GM19035 (cell line): ENCODE results near the gene MEIS2.
"Not testable (repeated sequence)": the region's sequence is repeated elsewhere in the genome, so short reads cannot be mapped to it uniquely, and the experiment has no call there.

Experiments
- ATAC-seq: cut with Tn5 transposase; IDR thresholded peaks from one replicate; pipeline ENCODE4 v1.9.1; 2021; ENCODE audit not compliant: unreplicated experiment

Gene MEIS2

GRCh38 chr15:37010595-37010994 lies 89.8 kb downstream of the MEIS2 start:
- ATAC-seq: no peak

DNA sequence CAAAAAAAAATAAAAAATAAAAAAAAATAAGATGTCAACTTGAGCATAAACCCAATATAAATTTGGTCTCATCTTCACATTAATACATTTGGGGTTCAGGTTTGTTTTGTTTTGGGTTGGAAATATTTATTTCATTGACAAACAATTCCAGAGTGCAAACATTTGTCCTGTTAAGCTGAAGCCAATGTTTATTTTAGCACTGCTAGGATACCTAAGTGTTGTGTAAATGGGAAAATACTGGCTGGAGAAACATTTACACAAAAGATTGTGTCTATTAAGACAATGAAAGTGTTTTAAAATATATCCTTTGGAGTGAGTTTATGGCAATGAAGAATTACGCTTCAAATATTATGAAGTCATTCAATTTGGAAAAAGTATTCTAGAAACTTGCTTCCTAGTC lies 91.1 kb downstream of the MEIS2 start:
- ATAC-seq: no peak

- no peak for ATAC-seq
Observed at GRCh38 chr15:37008205-37008604, 92.1 kb downstream of the MEIS2 start.

DNA sequence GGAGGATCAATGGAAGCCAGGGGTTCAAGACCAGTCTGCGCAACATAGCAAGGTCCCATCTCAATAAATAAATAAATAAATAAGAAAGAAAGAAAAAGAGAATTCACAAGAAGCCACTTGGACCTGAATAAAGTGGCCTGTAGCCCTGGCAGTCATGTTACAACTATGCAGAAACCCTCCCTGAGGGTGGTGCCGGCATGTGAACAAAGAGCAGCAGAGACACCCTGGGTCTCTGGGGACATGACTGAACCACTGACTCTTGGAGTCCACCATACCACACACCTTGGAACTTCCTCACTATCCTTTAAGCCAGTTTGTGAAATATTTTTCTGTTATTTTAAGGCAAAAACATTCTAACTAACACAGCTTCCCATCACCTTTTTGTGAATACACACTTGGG lies 93.0 kb downstream of the MEIS2 start:
- no peak for ATAC-seq

DNA sequence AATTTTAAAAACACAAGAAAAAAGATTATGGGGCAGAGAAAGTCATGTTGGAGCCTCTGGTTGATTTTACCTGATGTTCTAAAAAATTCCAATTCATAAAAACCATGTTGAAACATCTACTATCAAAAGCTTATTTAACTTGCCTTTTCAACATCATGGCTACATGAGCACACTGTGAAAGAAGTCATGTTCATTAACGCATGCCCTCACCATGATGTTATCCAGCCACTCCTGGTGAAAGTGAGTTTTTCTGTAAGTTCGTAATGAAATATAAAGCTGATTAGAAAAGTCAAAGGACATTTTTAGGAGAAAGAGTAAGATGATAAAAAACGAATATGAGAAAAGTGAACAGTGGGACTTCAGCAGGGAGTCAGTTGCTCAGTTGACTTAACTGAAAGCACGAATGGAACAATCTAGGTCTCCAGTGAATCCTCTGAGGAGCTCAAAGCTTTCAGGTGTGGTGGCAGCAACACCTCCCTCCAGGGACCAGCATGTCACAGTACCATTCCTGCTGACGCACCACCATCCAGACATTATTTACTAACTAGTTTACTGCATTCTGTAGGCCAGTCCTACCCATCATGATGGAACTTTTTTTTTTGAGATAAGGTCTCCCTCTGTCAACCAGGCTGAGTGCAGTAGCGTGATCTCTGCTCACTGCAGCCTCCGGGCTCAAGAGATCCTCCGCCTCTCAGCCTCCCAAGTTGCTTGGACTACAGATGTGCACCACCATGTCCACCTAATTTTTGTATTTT lies 95.2 kb downstream of the MEIS2 start:
- no peak for ATAC-seq

DNA sequence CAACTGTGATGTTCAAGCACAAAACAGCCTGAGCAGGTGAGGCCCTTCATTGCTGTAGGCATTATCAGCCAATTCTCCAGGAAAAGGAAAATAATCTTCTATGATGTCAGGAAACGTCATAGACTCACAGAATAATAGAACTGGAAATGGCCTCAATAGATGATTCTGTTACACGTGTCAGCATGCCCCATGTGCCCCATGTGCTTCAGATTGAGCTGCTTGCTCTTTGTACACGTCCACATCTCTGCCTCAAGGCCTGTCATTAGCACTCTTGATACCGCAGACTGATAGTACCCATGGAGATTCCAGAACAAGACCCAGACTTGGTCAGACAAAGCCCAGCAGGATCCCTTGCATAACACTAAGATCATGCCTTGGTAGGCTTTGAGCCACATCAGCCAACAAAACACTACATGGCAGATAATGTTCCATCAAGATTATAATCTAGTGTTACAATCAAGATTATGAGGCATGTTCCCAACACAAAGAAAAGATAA lies 95.9 kb downstream of the MEIS2 start:
- ATAC-seq: no peak

GRCh38 chr15:37002041-37002672 lies 98.2 kb downstream of the MEIS2 start:
- ATAC-seq: no peak

GRCh38 chr15:37001417-37001816 lies 98.9 kb downstream of the MEIS2 start:
- ATAC-seq: no peak

DNA sequence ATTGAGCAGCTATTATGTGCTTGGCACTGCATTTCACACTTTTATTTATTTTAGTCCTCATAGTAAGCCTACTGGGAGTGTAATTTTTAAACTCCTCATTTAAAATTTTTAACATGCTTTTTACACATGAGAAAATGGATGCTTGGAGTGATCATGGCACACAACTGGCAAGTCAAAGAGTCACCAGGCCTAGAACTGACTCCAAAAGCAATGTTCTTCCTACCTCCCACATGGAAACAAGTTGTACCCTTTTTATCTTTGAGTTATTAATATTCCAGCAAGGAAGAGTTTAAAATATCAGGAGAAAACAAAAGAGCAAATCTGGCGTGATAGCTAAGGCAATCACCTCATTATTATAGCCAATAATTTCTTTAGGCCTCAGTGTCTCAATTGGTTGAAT lies 100.6 kb downstream of the MEIS2 start:
- no peak for ATAC-seq

- ATAC-seq: no peak
Observed at GRCh38 chr15:36996538-36997181, 103.7 kb downstream of the MEIS2 start.

GRCh38 chr15:36996121-36996520 lies 104.2 kb downstream of the MEIS2 start:
- no peak for ATAC-seq

DNA sequence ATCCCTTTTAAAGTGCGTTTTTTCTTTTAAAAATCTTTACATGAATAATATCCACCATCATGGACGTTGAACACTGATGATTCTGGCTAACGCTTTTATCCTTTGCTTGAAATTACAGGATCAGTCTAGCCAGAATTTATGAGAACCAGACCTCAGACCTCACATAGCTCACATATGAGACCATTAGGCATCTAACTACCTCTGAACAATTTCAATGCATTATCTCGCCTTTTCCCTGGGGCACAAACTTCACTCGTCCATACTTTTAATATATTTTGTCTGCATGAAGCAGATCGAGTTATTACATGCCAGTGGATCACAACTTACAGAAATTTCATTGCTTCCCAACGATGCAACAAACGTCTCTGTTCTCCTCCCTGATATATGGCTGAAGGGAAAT lies 105.6 kb downstream of the MEIS2 start:
- no peak for ATAC-seq

GRCh38 chr15:36992454-36992853 lies 107.9 kb downstream of the MEIS2 start:
- no peak for ATAC-seq

DNA sequence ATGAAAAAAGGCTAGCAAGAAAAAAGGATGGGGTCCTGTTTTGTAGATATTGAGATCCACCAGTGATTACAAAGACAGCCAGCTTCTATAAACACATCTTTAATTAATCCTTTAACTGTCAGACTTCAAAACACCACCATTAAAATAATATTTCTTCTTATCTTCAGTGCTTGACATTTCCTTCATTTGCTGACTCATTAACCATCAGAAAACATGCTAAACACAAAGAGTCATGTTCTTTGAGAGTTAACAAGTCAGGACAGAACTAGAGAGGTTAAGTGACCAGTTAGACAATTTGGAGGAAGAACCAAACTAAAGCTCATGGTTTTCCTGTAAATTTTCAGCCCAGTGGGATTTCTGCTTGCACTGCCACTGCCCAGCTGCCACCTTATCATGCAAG lies 111.4 kb downstream of the MEIS2 start:
- ATAC-seq: no peak

- ATAC-seq: no peak
Observed at GRCh38 chr15:36982430-36982829, 117.9 kb downstream of the MEIS2 start.

DNA sequence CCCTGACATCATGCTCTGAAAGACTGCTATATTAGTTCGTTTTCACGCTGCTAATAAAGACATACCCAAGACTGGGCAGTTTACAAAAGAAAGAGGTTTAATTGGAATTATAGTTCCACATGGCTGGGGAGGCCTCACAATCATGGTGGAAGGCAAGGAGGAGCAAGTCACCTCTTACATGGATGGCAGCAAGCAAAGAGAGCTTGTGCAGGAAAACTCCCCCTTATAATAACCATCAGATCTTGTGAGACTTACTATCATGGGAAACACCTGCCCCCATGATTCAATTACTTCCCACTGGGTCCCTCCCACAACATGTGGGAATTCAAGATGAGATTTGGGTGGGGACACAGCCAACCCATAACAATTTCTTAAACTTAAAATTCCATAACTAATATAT lies 120.1 kb downstream of the MEIS2 start:
- ATAC-seq: not testable (repeated sequence)

- no peak for ATAC-seq
Observed at GRCh38 chr15:36978625-36979024, 121.7 kb downstream of the MEIS2 start.

DNA sequence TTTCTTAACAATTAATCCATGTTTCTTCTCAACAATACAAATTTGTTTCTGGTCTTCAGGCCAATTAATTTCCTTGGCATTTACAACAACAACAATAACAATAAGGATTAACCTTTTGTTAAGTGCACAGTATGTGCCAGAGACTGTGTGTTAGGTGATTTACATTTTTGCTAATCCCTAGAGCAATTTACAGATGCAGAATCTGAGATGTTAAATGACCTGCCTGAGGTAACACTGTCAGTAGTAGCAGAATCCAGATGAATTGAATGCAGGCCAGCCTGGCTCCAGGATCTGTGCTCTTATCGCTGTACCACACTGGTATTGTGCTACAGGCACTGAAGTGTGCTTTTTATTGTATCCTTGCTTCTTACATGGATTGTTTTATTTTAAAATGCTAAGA lies 122.2 kb downstream of the MEIS2 start:
- no peak for ATAC-seq

- no peak for ATAC-seq
Observed at GRCh38 chr15:36977659-36978058, 122.7 kb downstream of the MEIS2 start.

DNA sequence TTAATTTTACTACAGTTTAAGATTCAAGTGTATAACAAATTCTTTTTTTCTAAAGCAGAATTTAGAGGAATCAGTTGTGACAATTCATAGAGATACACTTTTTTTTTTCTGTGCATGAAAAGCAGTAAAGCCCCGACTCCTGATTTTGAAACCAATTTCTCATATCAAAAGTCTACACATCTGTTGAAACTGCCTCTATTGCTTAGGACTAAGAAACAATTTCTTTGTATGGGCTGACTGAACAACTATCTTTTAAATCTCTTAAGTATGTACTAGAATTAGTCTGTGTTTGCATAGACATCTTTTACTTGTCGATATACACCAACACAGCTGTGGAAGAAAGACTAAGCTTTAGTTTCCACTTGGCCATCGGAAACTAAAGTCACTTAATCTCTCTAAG lies 127.6 kb downstream of the MEIS2 start:
- no peak for ATAC-seq

- ATAC-seq: no peak
Observed at GRCh38 chr15:36970522-36970921, 129.8 kb downstream of the MEIS2 start.

- ATAC-seq: no peak
Observed at GRCh38 chr15:36967929-36968328, 132.4 kb downstream of the MEIS2 start.
